SK-N-MC (cell line): ENCODE results near the gene IP6K2.

Experiments
- EZH2 ChIP-seq: fragments of 200-600 bp; sonication (generic); IDR thresholded peaks from one replicate; pipeline ENCODE4 v1.6.1; 2017; ENCODE audit warnings: antibody characterized with exemption
- FOXP2 ChIP-seq: optimal IDR thresholded peaks from 2 replicates; pipeline ENCODE3; 2011; ENCODE audit warnings: mild to moderate bottlenecking, moderate library complexity; ENCODE audit not compliant: insufficient read depth; ENCODE audit errors: extremely low read length, control extremely low read depth
- POLR2AphosphoS5 ChIP-seq: IDR thresholded peaks from 2 replicates; pipeline ENCODE4 v1.6.1; 2012; ENCODE audit warnings: mild to moderate bottlenecking, low read depth, low read length, borderline replicate concordance

- TF ChIP-seq EZH2 (no peak), POLR2AphosphoS5 (no peak), FOXP2 (no peak)
Measured at GRCh38 chr3:48756640-48757039, 39.6 kb upstream of the IP6K2 start.
